Endothelial cell (in vitro differentiated cells): ENCODE results near the gene FBRSL1. TPM values are rescaled to one million over a fixed set of nuclear protein-coding genes. Genes with fewer than 3 reads are reported as not detected.
"Not testable (repeated sequence)": the region's sequence is repeated elsewhere in the genome, so short reads cannot be mapped to it uniquely, and the experiment has no call there.

Source experiments
- DNase-seq: peaks from one replicate; pipeline ENCODE4 v3.0.0; 2021; ENCODE audit warnings: low spot score
- H3K27ac Mint-ChIP-seq: one replicate; pipeline ENCODE4 v1.8.0; 2021; ENCODE audit warnings: mixed read lengths, inconsistent platforms; ENCODE audit not compliant: unreplicated experiment
- H3K27me3 Mint-ChIP-seq: one replicate; pipeline ENCODE4 v1.8.0; 2021; ENCODE audit warnings: mild to moderate bottlenecking, moderate library complexity, mixed read lengths, inconsistent platforms; ENCODE audit not compliant: unreplicated experiment
- H3K36me3 Mint-ChIP-seq: one replicate; pipeline ENCODE4 v1.8.0; 2021; ENCODE audit warnings: mild to moderate bottlenecking, low read depth, mixed read lengths, inconsistent platforms; ENCODE audit not compliant: unreplicated experiment
- H3K4me1 Mint-ChIP-seq: one replicate; pipeline ENCODE4 v1.8.0; 2021; ENCODE audit warnings: mild to moderate bottlenecking, mixed read lengths, inconsistent platforms; ENCODE audit not compliant: unreplicated experiment
- H3K4me3 Mint-ChIP-seq: one replicate; pipeline ENCODE4 v1.8.0; 2021; ENCODE audit warnings: mild to moderate bottlenecking, mixed read lengths, inconsistent platforms; ENCODE audit not compliant: unreplicated experiment
- H3K9me3 Mint-ChIP-seq: one replicate; pipeline ENCODE4 v1.8.0; 2021; ENCODE audit warnings: mixed read lengths, inconsistent platforms; ENCODE audit not compliant: unreplicated experiment
- CTCF ChIP-seq: fragments of 200-600 bp; sonication (generic); IDR thresholded peaks from one replicate; pipeline ENCODE4 v1.5.0; 2021; ENCODE audit warnings: antibody characterized with exemption; ENCODE audit not compliant: unreplicated experiment
- total RNA-seq: library from RNA; stranded (reverse); fragmentation: NEBNext Ultra II Directional; extraction: Animal tissue kit (Norgen Biotek cat#: 25700); gene quantifications from one replicate; pipeline ENCODE4 v1.2.1, GENCODE V29; 2021; ENCODE audit not compliant: unreplicated experiment

FBRSL1 gene
- total RNA-seq, 1 donor from 2014 or later, result 38.4 TPM

GRCh38 chr12:132462788-132463187 is 27.2 kb upstream of the FBRSL1 start:
- no peak for DNase-seq
- Mint-ChIP-seq H3K36me3 (peaks cover 4% of the 10 kb centered on the region), H3K4me1 (no peaks in the 10 kb centered on the region), H3K4me3 (no peak overlapping the region), H3K9me3 (no peaks in the 10 kb centered on the region), H3K27me3 (peaks cover 3% of the 10 kb centered on the region), H3K27ac (no peak overlapping the region)
- TF ChIP-seq CTCF, result no peak

GRCh38 chr12:132463284-132463924 is 26.5 kb upstream of the FBRSL1 start:
- not testable (repeated sequence) for DNase-seq, H3K27ac Mint-ChIP-seq, H3K4me1 Mint-ChIP-seq, H3K27me3 Mint-ChIP-seq, H3K36me3 Mint-ChIP-seq, H3K9me3 Mint-ChIP-seq, H3K4me3 Mint-ChIP-seq

- not testable (repeated sequence) for H3K9me3 Mint-ChIP-seq, H3K27me3 Mint-ChIP-seq, H3K4me1 Mint-ChIP-seq, H3K4me3 Mint-ChIP-seq, H3K36me3 Mint-ChIP-seq, H3K27ac Mint-ChIP-seq, DNase-seq
Observed at GRCh38 chr12:132464304-132464703, 25.6 kb upstream of the FBRSL1 start.

GRCh38 chr12:132464820-132465219 is 25.1 kb upstream of the FBRSL1 start:
- H3K4me3 Mint-ChIP-seq, result no peak overlapping the region
- H3K4me1 Mint-ChIP-seq, result peaks cover 4% of the 10 kb centered on the region
- peaks cover 6% of the 10 kb centered on the region for H3K27me3 Mint-ChIP-seq
- no peaks in the 10 kb centered on the region for H3K9me3 Mint-ChIP-seq
- TF ChIP-seq CTCF, result no peak
- no peak overlapping the region for H3K27ac Mint-ChIP-seq
- DNase-seq, result no peak
- peaks cover 4% of the 10 kb centered on the region for H3K36me3 Mint-ChIP-seq

GRCh38 chr12:132465269-132466190 is 24.4 kb upstream of the FBRSL1 start:
- no peak for TF ChIP-seq CTCF
- Mint-ChIP-seq H3K4me1 (peaks cover 4% of the 10 kb centered on the region), H3K27me3 (peaks cover 6% of the 10 kb centered on the region), H3K36me3 (peaks cover 4% of the 10 kb centered on the region), H3K9me3 (no peaks in the 10 kb centered on the region), H3K4me3 (no peak overlapping the region), H3K27ac (peak overlapping the region; percentile 44)
- no peak for DNase-seq
